Measurements from ENCODE around the gene CCDC171. TPM values are rescaled to one million over a fixed set of nuclear protein-coding genes. Genes with fewer than 3 reads are reported as not detected.

CCDC171 gene
- total RNA-seq, 1 experiment from 2014 or later = 2.6 TPM

DNA sequence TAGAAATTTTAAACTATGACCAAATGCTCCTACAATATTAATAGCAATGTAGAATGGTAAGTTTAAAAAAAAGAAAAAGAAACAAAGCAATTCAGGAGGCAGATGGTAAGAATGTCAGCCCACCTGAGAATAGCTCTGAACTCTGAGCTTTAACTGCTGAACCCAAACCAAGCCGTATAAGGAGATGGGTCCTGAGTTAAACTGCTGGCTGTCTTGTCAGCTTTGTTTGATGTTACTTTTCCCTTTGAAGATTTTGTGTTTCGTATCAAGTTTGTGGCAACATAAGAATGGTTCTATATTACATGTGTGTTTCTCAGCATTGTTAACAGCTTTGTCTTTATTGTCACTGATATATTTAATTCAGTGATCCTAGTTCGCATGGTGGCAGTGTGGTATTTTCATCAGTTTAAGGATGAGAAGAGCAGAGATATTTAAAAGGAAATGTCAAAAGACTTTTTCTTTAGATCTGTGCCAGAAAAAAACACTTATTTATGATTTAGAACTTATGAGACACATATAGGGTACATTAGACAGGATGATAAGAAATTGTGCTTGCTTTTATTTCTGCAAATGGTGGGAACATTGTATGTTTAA is 390.1 kb downstream of the CCDC171 start:
- Histone ChIP-seq H4K20me1 (ENCODE audit: insufficient read depth) (no peaks in the 10 kb centered on the region; the same call in 1 of the 2 replicates), H3K9me3 (ENCODE audit: control insufficient read depth in 1 of 2, insufficient read depth in 1 of 2, low read depth in 1 of 2, low read length in 2 of 2) (no peaks in the 10 kb centered on the region), H3K4me2 (ENCODE audit: low read length) (no peak overlapping the region), H3K36me3 (ENCODE audit: control insufficient read depth in 1 of 2, insufficient read depth in 2 of 2, low read length in 2 of 2) (no peaks in the 10 kb centered on the region), H3K9ac (ENCODE audit: low read length) (no peak overlapping the region), H3K4me1 (ENCODE audit: control insufficient read depth in 1 of 2, insufficient read depth in 2 of 2, low read length in 2 of 2) (no peaks in the 10 kb centered on the region), H3K27ac (ENCODE audit: low read depth, low read length) (no peak overlapping the region), H3K79me2 (ENCODE audit: insufficient read depth, low read length) (no peaks in the 10 kb centered on the region), H3K9me2 (ENCODE audit: insufficient read depth) (no peaks in the 10 kb centered on the region), H3K4me3 (replicated peaks in 1 of 2; ENCODE audit: low read depth in 1 of 2, low read length in 2 of 2) (no peak overlapping the region), H2AFZ (ENCODE audit: low read depth, low read length, poor library complexity, severe bottlenecking) (no peak overlapping the region), H3K27me3 (ENCODE audit: insufficient read depth, low read length) (no peaks in the 10 kb centered on the region)
- ATAC-seq = no peak
- no peak for DNase-seq (ENCODE audit: low read depth, low spot score)
- TF ChIP-seq SP1 (IDR thresholded peaks at IDR 0.05; ENCODE audit: low read depth) (no peak), YY1 (IDR thresholded peaks at IDR 0.05; ENCODE audit: extremely low read depth, insufficient replicate concordance, low read depth, low read length) (no peak), EZH2 (IDR thresholded peaks at IDR 0.05) (no peak), ZFX (IDR thresholded peaks at IDR 0.05) (no peak), JUND (IDR thresholded peaks at IDR 0.05) (no peak), POLR2AphosphoS5 (IDR thresholded peaks at IDR 0.05; ENCODE audit: low read depth, low read length) (no peak), ZNF274 (IDR thresholded peaks at IDR 0.05; ENCODE audit: low read depth, low read length) (no peak), EZH2phosphoT487 (IDR thresholded peaks at IDR 0.05; ENCODE audit: borderline replicate concordance) (no peak), EGR1 (IDR thresholded peaks at IDR 0.05; ENCODE audit: low read depth) (no peak), SRF (IDR thresholded peaks at IDR 0.05; ENCODE audit: low read depth) (no peak), FOSL1 (IDR thresholded peaks at IDR 0.05; ENCODE audit: low read depth) (no peak), TCF7L2 (IDR thresholded peaks at IDR 0.05; ENCODE audit: borderline replicate concordance, extremely low read depth, insufficient read depth, insufficient read length) (no peak)
- TF ChIP-seq, protein P1, sequence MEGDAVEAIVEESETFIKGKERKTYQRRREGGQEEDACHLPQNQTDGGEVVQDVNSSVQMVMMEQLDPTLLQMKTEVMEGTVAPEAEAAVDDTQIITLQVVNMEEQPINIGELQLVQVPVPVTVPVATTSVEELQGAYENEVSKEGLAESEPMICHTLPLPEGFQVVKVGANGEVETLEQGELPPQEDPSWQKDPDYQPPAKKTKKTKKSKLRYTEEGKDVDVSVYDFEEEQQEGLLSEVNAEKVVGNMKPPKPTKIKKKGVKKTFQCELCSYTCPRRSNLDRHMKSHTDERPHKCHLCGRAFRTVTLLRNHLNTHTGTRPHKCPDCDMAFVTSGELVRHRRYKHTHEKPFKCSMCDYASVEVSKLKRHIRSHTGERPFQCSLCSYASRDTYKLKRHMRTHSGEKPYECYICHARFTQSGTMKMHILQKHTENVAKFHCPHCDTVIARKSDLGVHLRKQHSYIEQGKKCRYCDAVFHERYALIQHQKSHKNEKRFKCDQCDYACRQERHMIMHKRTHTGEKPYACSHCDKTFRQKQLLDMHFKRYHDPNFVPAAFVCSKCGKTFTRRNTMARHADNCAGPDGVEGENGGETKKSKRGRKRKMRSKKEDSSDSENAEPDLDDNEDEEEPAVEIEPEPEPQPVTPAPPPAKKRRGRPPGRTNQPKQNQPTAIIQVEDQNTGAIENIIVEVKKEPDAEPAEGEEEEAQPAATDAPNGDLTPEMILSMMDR (IDR thresholded peaks at IDR 0.05 in 2 of 3, conservative IDR thresholded peaks at IDR 0.05 in 1 of 3; ENCODE audit: borderline replicate concordance in 1 of 3, insufficient read depth in 1 of 3, low read depth in 2 of 3, low read length in 2 of 3) = no peak
- TF ChIP-seq, protein P2, sequence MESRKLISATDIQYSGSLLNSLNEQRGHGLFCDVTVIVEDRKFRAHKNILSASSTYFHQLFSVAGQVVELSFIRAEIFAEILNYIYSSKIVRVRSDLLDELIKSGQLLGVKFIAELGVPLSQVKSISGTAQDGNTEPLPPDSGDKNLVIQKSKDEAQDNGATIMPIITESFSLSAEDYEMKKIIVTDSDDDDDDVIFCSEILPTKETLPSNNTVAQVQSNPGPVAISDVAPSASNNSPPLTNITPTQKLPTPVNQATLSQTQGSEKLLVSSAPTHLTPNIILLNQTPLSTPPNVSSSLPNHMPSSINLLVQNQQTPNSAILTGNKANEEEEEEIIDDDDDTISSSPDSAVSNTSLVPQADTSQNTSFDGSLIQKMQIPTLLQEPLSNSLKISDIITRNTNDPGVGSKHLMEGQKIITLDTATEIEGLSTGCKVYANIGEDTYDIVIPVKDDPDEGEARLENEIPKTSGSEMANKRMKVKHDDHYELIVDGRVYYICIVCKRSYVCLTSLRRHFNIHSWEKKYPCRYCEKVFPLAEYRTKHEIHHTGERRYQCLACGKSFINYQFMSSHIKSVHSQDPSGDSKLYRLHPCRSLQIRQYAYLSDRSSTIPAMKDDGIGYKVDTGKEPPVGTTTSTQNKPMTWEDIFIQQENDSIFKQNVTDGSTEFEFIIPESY (IDR thresholded peaks at IDR 0.05; ENCODE audit: extremely low read depth, insufficient replicate concordance, low read length) = no peak
- TF ChIP-seq, protein P3, sequence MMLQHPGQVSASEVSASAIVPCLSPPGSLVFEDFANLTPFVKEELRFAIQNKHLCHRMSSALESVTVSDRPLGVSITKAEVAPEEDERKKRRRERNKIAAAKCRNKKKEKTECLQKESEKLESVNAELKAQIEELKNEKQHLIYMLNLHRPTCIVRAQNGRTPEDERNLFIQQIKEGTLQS (IDR thresholded peaks at IDR 0.05) = no peak
- intact Hi-C loops (cut with micrococcal nuclease) = no loop called here
- ChIA-PET CTCF (no interaction called here), RAD21 (ENCODE audit: low non-redundant PET in 1 of 2, low total read pairs in 2 of 2, uncharacterized antibody in 2 of 2, unreplicated experiment in 2 of 2) (no interaction called here), POLR2A (no interaction called here)
- no TSS peak for BruUV-seq (replicated peaks)
